GM12878 (cell line): Measurements from ENCODE around the gene SPI1. TPM values are rescaled to one million over a fixed set of nuclear protein-coding genes. Genes with fewer than 3 reads are reported as not detected.

Experiments used
- ATAC-seq: fragments of 200-7000 bp; cut with Tn5 transposase; 3 replicates; pipeline ENCODE4 v1.9.1; 2020; ENCODE audit warnings: mild to moderate bottlenecking, moderate library complexity
- BruUV-seq: library from RNA; stranded (reverse); fragments of 400-500 nt; replicated peaks from 2 replicates; lab custom pipeline; 2021; lab: Mats Ljungman, UMichigan
- CTCF ChIA-PET: fragments of 300-600 bp; sonication (Branson Sonifier 250); formaldehyde crosslinking; extraction: SDS; loops from one replicate; lab custom pipeline; 2021; ENCODE audit warnings: inconsistent platforms; lab: Yijun Ruan, JAX
- POLR2A ChIA-PET: fragments of 350-600 bp; formaldehyde crosslinking; extraction: SDS; loops from one replicate; lab custom pipeline; 2021; ENCODE audit warnings: inconsistent platforms; lab: Charles Lee
- RAD21 ChIA-PET: fragments of 300-600 bp; sonication (Branson Sonifier 250); formaldehyde crosslinking; loops from one replicate; lab custom pipeline; 2023; ENCODE audit warnings: antibody characterized with exemption; ENCODE audit not compliant: unreplicated experiment; lab: Charles Lee
- SMC1A ChIA-PET: fragments of 300-600 bp; sonication (Branson Sonifier 250); formaldehyde crosslinking; loops from one replicate; lab custom pipeline; 2023; ENCODE audit not compliant: unreplicated experiment, uncharacterized antibody; lab: Charles Lee
- DNase-seq: peaks from one replicate; pipeline ENCODE4 v3.0.0-alpha.2; 2011; ENCODE audit warnings: low read depth, low spot score
- FAIRE-seq: peaks from 3 replicates; lab custom pipeline; 2011; peaks lifted over from hg19 to GRCh38; lab: Jason Lieb, UNC
- H2AFZ ChIP-seq: 2 replicates; pipeline ENCODE4 v1.6.0; 2011; ENCODE audit warnings: low read depth, low read length, control low read depth; ENCODE audit not compliant: control insufficient read depth
- H3K27ac ChIP-seq: 2 replicates; pipeline ENCODE4 v1.5.1; 2011; ENCODE audit warnings: control low read depth; ENCODE audit not compliant: control insufficient read depth, insufficient read depth
- H3K27me3 ChIP-seq, 2 experiments: replicated peaks in 1 of 2; 2 replicates each; pipeline versions ENCODE4 v1.6.0 to v1.6.1; 2011; ENCODE audit warnings: low read length in 1 of 2; ENCODE audit not compliant: control insufficient read depth in 2 of 2, insufficient read depth in 2 of 2
- H3K36me3 ChIP-seq, 2 experiments: 2 replicates each; pipeline ENCODE4 v1.5.1; 2011; ENCODE audit warnings: low read length in 1 of 2; ENCODE audit not compliant: control insufficient read depth in 2 of 2, insufficient read depth in 2 of 2
- H3K4me1 ChIP-seq: 2 replicates; pipeline ENCODE4 v1.6.1; 2011; ENCODE audit warnings: mild to moderate bottlenecking, low read length, moderate library complexity, mixed read lengths; ENCODE audit not compliant: control insufficient read depth, insufficient read depth
- H3K4me2 ChIP-seq: 2 replicates; pipeline ENCODE4 v1.6.0; 2011; ENCODE audit warnings: control low read depth; ENCODE audit not compliant: control insufficient read depth, insufficient read depth
- H3K4me3 ChIP-seq: fragments of 200-600 bp; sonication (generic); 2 replicates; pipeline ENCODE4 v1.5.1; 2016
- H3K79me2 ChIP-seq: 2 replicates; pipeline ENCODE4 v1.6.0; 2011; ENCODE audit warnings: low read length; ENCODE audit not compliant: control insufficient read depth, insufficient read depth
- H3K9ac ChIP-seq: 2 replicates; pipeline ENCODE4 v1.8.0; 2011; ENCODE audit warnings: low read length, control low read depth, mixed read lengths; ENCODE audit not compliant: control insufficient read depth, insufficient read depth
- H3K9me3 ChIP-seq: replicated peaks from 3 replicates; pipeline ENCODE4 v1.5.1; 2011; ENCODE audit warnings: mild to moderate bottlenecking, low read length; ENCODE audit not compliant: control insufficient read depth, insufficient read depth
- H4K20me1 ChIP-seq: 2 replicates; pipeline ENCODE4 v1.6.0; 2011; ENCODE audit not compliant: control insufficient read depth, insufficient read depth
- LARP7 ChIP-seq: fragments of 450-650 bp; IDR thresholded peaks from 2 replicates; pipeline ENCODE4 v1.6.1; 2017; ENCODE audit warnings: mild to moderate bottlenecking
- NKRF ChIP-seq: fragments of 450-650 bp; conservative IDR thresholded peaks from 2 replicates; pipeline ENCODE4 v1.6.1; 2017; ENCODE audit warnings: mild to moderate bottlenecking, moderate library complexity
- POLR2A ChIP-seq: IDR thresholded peaks from 2 replicates; pipeline ENCODE4 v1.6.1; 2011; ENCODE audit warnings: low read depth, mild to moderate bottlenecking, low read length
- SUPT20H ChIP-seq: IDR thresholded peaks from 2 replicates; pipeline ENCODE4 v1.6.1; 2011; ENCODE audit warnings: low read depth, mild to moderate bottlenecking, low read length, moderate library complexity, borderline replicate concordance; ENCODE audit not compliant: control insufficient read depth
- WGBS: methylation state at CpG from one replicate; pipeline ENCODE4 v1.1.6; 2016; ENCODE audit warnings: low lambda C conversion rate; ENCODE audit not compliant: insufficient replicate concordance, insufficient coverage; ENCODE audit errors: missing lambda C conversion rate; 5-methylcytosine and 5-hydroxymethylcytosine counted together
- in situ Hi-C: fragments of 300-500 bp; cut with MboI; formaldehyde crosslinking; loops from 9 replicates; pipeline ENCODE4 v1.14.3; 2018; ENCODE audit warnings: mixed read lengths
- intact Hi-C: fragments of 100-400 bp; cut with micrococcal nuclease; formaldehyde crosslinking; loops from one replicate; pipeline ENCODE4 v1.14.2; 2022; ENCODE audit not compliant: unreplicated experiment
- polyA plus RNA-seq, 11 experiments: library from polyadenylated mRNA; depleted of rRNA in 4 of 11; unstranded in 6 of 11; stranded (reverse) in 5 of 11; fragments of >200 nt; fragmentation: Nextera tagmentation in 4 of 11; fragmentation: Illumina TruSeq in 1 of 11; extraction: Ambion mirVana in 4 of 11; extraction: Trizol in 1 of 11; gene quantifications; 1 replicate in 1 of 11; 2 replicates in 10 of 11; pipeline versions ENCODE4 v1.2.1 to v1.2.3, GENCODE V29; 2011 to 2016; ENCODE audit warnings: inconsistent platforms in 2 of 11, missing spikeins in 2 of 11, low read depth in 1 of 11
- total RNA-seq, 4 experiments: library from RNA; depleted of rRNA in 3 of 4; stranded (reverse); fragments of >200 nt in 3 of 4; fragmentation: Illumina TruSeq in 1 of 4; extraction: Trizol in 1 of 4; gene quantifications; 2 replicates each; pipeline versions ENCODE4 v1.2.1 to v1.2.3, GENCODE V29; 2013 to 2021

SPI1 gene
- total and polyA plus RNA-seq, 10 of the 15 experiments (the other 5 are each of a cell fraction or from before 2014, with no cell fraction given): 0.05 to 31.1 (median 9.7) TPM

GRCh38 chr11:47415949-47416472 is 37.7 kb upstream of the SPI1 start:
- TF ChIP-seq LARP7: no peak
- no peak for TF ChIP-seq NKRF
- TF ChIP-seq POLR2A: peak; percentile 56; the same call in 1 of the 2 replicates
- TF ChIP-seq SUPT20H: no peak
- TF ChIP-seq, all 136 proteins: peak for 1
- H4K20me1 ChIP-seq: no peaks in the 10 kb centered on the region
- no TSS peak for BruUV-seq
- no peak overlapping the region for H3K4me3 ChIP-seq
- no peaks in the 10 kb centered on the region for H3K4me1 ChIP-seq
- ChIA-PET RAD21 (interaction anchor here (0.7 kb wide), 1 partner anchor 36 kb away, joined by 3 read pairs; no protein-coding TSS in a partner anchor), CTCF (interaction anchor here (0.8 kb wide), 1 partner anchor 42 kb away, joined by 5 read pairs; no protein-coding TSS in a partner anchor), SMC1A (no interaction called here), POLR2A (interaction anchor here (0.5 kb wide), 1 partner anchor 232 kb away, joined by 4 read pairs; no protein-coding TSS in a partner anchor)
- no peak overlapping the region for H2AFZ ChIP-seq
- DNase-seq: no peak
- no peaks in the 10 kb centered on the region for H3K9me3 ChIP-seq
- H3K4me2 ChIP-seq: no peak overlapping the region
- H3K36me3 ChIP-seq: peaks cover 4 to 21% of the 10 kb centered on the region in 2 experiments; a peak in 3 of 4 replicates
- no peak overlapping the region for H3K9ac ChIP-seq
- 77% methylated on average over 11 of the region's 13 CpGs for WGBS
- in situ Hi-C loops (no loop called here), intact Hi-C loops (no loop called here)
- ATAC-seq: no peak
- H3K79me2 ChIP-seq: no peaks in the 10 kb centered on the region
- no peak for FAIRE-seq
- H3K27me3 ChIP-seq: no peaks in the 10 kb centered on the region
- no peak overlapping the region for H3K27ac ChIP-seq
